HT1080 (cell line): ENCODE data around the gene PRRX2. TPM values are rescaled to one million over a fixed set of nuclear protein-coding genes. Genes with fewer than 3 reads are reported as not detected.

ENCODE experiments used
- DNase-seq: peaks from one replicate; pipeline ENCODE4 v3.0.0-alpha.2; 2015; ENCODE audit warnings: low read depth
- total RNA-seq: library from RNA; depleted of rRNA; stranded (reverse); fragments of >200 nt; shearing (Covaris generic); gene quantifications from 2 replicates; pipeline ENCODE4 v1.2.3, GENCODE V29; 2014

Gene PRRX2
- total RNA-seq, 1 experiment from 2014 or later = not detected

- no peak for DNase-seq
Measured at GRCh38 chr9:129701549-129701948, 36.1 kb downstream of the PRRX2 start.

GRCh38 chr9:129702589-129703520 lies 37.4 kb downstream of the PRRX2 start:
- peak; percentile 40 for DNase-seq

GRCh38 chr9:129703667-129704355 lies 38.4 kb downstream of the PRRX2 start:
- DNase-seq = no peak

GRCh38 chr9:129704807-129705206 lies 39.4 kb downstream of the PRRX2 start:
- DNase-seq = no peak

GRCh38 chr9:129708793-129709192 lies 43.3 kb downstream of the PRRX2 start:
- no peak for DNase-seq

GRCh38 chr9:129709438-129710168 lies 44.2 kb downstream of the PRRX2 start:
- no peak for DNase-seq

- DNase-seq = no peak
Measured at GRCh38 chr9:129710169-129710453, 44.7 kb downstream of the PRRX2 start.

GRCh38 chr9:129712634-129713401 lies 47.4 kb downstream of the PRRX2 start:
- DNase-seq = no peak

GRCh38 chr9:129713402-129713679 lies 47.9 kb downstream of the PRRX2 start:
- DNase-seq = no peak

GRCh38 chr9:129714511-129715061 lies 49.1 kb downstream of the PRRX2 start:
- DNase-seq = no peak

GRCh38 chr9:129716091-129716490 lies 50.6 kb downstream of the PRRX2 start:
- DNase-seq = no peak

- DNase-seq = no peak
Measured at GRCh38 chr9:129717991-129718390, 52.5 kb downstream of the PRRX2 start.

- DNase-seq = no peak
Measured at GRCh38 chr9:129718647-129719046, 53.2 kb downstream of the PRRX2 start.

GRCh38 chr9:129719135-129719534 lies 53.7 kb downstream of the PRRX2 start:
- DNase-seq = no peak

GRCh38 chr9:129720181-129720864 lies 54.9 kb downstream of the PRRX2 start:
- no peak for DNase-seq

- peak; percentile 21 for DNase-seq
Measured at GRCh38 chr9:129720865-129721545, 55.6 kb downstream of the PRRX2 start.

- no peak for DNase-seq
Measured at GRCh38 chr9:129722913-129723312, 57.5 kb downstream of the PRRX2 start.

- no peak for DNase-seq
Measured at GRCh38 chr9:129724456-129725190, 59.2 kb downstream of the PRRX2 start.

- DNase-seq = no peak
Measured at GRCh38 chr9:129725795-129726251, 60.4 kb downstream of the PRRX2 start.
